NT2/D1 (cell line): ENCODE measurements around the gene NEU4.

Source experiments
- SUZ12 ChIP-seq: IDR thresholded peaks from 2 replicates; pipeline ENCODE4 v1.6.1; 2011; ENCODE audit not compliant: insufficient read length, insufficient read depth; ENCODE audit errors: extremely low read depth
- YY1 ChIP-seq: IDR thresholded peaks from 2 replicates; pipeline ENCODE4 v1.6.1; 2011; ENCODE audit not compliant: insufficient read length, insufficient read depth
- ZNF274 ChIP-seq: IDR thresholded peaks from 2 replicates; pipeline ENCODE4 v1.6.1; 2011; ENCODE audit warnings: mild to moderate bottlenecking, low read depth, low read length

GRCh38 chr2:241850544-241851324, 41.7 kb downstream of the NEU4 start:
- no peak for TF ChIP-seq ZNF274
- no peak for TF ChIP-seq YY1
- TF ChIP-seq SUZ12, result no peak
